LHCN-M2 (cell line): ENCODE measurements around the gene KDELR1. TPM values are rescaled to one million over a fixed set of nuclear protein-coding genes. Genes with fewer than 3 reads are reported as not detected.
"Not testable (repeated sequence)": the region's sequence is repeated elsewhere in the genome, so short reads cannot be mapped to it uniquely, and the experiment has no call there.

Experiments used
- DNase-seq: peaks from one replicate; pipeline ENCODE4 v3.0.0-alpha.2; 2012; ENCODE audit warnings: low read depth
- total RNA-seq: library from RNA; depleted of rRNA; stranded (reverse); fragments of >200 nt; gene quantifications from 2 replicates; pipeline ENCODE4 v1.2.3, GENCODE V29; 2014

KDELR1 gene
- total RNA-seq, 1 experiment from 2014 or later = 121 TPM

GRCh38 chr19:48397263-48398101 lies 6.1 kb upstream of the KDELR1 start:
- no peak for DNase-seq

DNA sequence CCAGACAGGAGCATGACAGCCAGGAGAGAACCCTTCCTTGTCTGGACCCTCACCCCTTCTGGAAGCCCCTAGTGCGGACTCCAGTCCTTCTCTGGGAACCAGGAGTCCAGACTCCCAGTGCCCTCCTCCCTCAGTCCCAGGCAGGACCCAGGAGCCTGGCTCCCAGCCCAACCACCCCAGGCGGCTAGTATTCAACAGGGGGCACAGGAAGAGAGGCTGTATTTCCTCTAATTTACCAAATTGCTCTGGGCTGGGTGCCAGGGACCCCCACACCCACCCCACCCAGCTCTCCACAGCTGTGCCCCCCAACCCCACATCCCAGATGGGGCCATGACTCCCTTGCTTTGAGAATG lies 5.4 kb upstream of the KDELR1 start:
- DNase-seq = no peak

GRCh38 chr19:48396016-48396823 lies 4.9 kb upstream of the KDELR1 start:
- DNase-seq = no peak

- DNase-seq = no peak
Observed at GRCh38 chr19:48395499-48395898, 4.1 kb upstream of the KDELR1 start.

GRCh38 chr19:48395170-48395455 lies 3.8 kb upstream of the KDELR1 start:
- DNase-seq = no peak

DNA sequence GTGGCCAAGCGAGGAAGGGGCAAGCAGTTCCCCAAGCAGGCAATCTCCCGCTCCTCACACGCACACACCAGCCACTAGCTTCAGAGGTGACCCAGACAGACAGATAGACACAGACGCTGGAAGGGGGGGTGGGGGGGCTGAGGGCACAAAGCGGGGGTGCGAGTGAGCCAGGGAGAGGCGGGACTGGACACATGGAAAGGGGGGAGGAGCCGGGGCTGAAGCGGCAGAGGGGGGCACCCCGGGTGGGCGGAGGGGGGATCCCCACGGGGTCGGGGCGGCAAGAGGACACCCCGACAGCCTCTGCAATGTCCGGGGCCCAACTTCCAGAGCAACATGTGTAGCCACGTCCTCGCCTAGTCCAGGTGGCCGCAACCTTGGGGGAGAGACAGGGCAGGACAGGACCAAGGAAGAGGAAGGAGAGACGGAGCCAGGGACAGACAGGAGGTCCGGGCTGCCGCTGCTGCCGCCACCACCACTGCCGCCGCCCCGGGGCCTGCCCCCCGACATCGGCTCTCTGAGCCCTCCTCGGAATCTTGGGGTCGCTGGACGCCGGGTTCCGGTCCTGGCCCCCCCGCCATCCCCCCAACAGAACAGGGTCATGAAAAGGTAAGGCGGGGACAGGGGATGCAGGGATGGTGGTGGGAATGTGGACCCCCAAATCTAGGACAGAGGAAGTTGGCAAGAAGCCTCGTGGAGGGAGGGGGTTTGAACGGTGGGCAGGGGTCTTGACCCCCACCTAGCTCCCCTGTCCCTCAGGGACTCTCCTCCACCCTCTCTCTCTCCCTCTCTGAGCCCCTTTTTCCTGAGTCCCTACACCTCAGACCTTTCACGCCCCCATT lies 3.2 kb upstream of the KDELR1 start:
- no peak for DNase-seq

DNA sequence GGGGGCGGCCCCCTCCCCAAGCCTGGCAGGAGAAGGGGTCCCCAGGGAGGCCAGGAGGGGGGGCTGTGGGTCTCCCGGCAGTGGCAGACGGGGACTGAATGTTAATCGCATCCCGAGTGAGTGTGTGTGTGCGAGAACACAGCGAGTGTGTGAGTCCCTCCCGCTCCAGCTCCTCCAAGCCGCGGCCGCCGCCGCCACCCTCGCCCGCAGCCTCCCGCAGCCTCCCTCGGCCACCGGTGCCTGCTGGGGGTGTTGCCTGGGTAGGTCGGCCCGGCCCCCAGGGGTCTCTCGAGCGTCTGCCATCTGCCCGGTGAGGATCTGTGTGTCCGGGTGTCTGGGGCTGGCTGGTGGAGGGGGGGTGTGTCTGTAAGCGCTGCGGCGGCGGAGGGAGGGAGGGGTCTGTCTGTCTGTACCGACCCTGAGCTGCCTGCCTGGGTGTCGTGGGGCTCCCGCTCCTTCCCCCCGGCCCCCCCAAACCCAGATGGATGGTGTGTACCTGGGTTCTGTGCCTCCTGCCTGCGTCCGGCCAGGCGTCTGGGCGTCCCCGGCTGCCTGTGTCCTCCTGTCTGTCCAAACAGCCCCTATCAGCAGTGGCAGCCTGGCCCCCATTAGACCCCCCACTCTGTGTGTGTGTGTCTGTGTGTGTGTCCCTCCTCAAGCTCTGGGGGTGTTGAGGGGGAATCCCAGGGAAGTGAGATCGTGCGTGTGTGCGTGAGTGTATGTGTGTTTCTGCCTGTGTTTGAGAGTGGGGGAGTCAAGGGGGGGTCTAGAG lies 2.4 kb upstream of the KDELR1 start, which contains the start of gene GRIN2D:
Gene GRIN2D, plus strand, starts transcription at position 110 of the 772 bp plus-strand sequence. CDS start 4,725 bp downstream, outside the sequence.
- DNase-seq = no peak

- no peak for DNase-seq
Observed at GRCh38 chr19:48392860-48393558, 1.7 kb upstream of the KDELR1 start.

GRCh38 chr19:48392006-48392344 lies 624 bp upstream of the KDELR1 start:
- not testable (repeated sequence) for DNase-seq

DNA sequence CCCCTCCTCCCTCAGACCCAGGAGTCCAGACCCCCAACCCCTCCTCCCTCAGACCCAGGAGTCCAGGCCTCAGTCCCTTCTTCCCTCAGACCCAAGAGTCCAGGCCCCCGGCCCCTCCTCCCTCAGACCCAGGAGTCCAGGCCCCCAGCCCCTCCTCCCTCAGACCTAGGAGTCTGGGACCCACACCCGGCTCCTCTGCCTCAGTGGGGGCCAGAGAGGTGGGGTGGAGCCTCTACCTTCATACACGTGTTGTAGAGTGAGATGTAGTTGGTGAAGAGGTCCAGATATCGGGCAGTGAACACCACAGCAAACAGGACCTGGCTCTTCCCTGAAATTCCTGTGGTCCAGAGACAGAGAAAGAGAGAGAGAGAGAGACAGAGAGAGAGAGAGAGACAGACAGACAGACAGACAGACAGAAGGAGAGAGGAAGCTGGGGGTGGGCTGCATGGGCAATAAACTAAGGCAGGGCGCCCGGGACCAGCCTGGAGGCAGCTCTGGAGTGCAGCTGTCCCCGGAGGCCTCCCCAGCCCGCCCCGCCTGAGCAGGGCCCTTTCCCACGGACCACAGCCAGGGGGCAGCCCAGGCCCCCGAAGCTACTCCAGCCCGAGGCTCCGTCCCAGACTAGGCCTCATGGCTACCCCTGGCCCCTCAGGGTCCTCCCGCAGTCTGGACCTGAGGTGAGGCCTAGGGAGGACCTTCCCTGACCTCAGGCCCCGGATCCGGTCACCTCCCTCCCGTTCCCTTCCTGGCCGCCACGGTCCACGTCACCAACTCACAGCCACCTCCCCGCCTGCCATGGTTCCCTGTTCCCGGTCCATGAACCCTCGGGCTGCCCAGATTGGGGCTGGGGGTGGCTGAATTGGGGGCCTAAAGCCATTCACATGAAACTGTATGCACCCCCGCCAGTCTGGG lies 907 bp downstream of the KDELR1 start:
- peak; percentile 57 for DNase-seq

GRCh38 chr19:48386981-48387380 lies 4.4 kb downstream of the KDELR1 start:
- no peak for DNase-seq

- DNase-seq = no peak
Observed at GRCh38 chr19:48385461-48386087, 5.8 kb downstream of the KDELR1 start.

DNA sequence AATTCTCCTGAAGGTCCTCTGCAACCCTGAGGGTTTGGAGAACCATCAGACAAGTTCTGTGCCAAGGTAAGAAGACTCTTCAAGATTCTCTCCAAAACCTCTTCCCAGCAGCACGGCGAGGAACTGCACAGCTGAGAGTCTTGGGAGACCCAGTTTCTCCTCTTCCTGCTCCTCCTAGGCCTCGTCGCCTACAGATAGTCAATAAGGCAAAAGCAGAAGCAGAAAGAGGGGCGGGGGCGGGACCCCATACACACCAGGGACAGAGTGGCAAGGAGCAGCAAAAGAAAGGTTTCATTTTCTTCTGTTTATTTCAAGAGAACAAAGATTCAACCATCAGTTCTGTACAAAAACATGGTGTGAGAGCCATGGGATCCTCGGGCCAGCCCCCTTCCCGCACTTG lies 9.1 kb downstream of the KDELR1 start:
- DNase-seq = no peak

DNA sequence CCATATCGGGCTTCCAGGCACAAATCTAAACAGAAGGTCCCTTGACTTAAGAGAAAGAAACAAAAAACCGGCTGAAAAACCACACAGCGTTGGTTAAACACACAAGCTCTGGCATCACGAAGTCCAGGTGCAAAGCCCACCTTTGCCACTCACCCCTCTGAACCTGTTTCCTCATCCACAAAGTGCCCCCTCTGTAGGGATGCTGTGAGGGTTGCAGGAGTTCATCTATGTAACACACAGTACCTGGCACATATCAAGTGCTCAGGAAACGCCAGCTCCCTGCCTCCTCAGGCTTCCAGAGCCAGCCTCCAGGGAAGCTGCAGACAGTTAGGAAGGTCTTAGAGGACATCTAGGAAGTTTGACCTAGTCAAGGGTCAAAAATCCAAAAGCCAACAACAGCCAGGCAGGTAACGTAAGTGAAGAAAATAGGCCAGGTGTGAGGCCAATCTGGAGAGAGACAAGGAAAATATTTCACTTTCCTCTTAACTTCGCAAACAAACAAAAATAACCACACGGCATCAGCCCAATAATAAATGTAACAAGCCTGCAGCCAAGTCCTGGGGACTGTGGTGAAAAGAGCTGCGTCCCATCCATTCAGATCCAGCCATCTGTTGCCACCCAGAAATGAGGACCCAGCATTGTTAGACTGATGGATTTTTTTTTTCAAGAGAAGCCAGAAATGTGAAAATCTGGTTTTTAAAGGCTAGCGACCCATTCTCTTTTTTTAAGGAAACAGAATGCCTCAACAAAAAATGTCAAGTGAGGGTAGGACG lies 10.0 kb downstream of the KDELR1 start:
- DNase-seq = no peak

DNA sequence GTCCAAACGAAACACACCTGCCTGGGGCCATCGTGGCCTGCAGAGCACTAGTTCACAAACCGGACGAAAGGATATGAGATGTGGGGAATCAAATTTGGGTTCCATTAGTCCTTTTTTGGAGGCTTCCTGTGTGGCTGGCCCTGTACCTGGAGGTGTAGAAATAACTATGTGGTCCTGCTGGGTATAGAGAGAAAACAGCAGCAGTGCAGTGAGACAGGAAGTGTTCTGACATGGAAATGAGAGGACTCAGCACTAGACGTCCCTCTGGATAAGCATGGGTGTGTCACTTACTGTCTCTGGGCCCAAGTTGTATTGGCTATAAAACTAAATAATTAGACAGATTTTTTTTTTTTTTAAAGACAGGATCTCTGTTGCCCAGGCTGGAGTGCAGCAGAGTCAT lies 12.3 kb downstream of the KDELR1 start:
- no peak for DNase-seq

GRCh38 chr19:48378194-48378570 lies 13.2 kb downstream of the KDELR1 start:
- no peak for DNase-seq

- no peak for DNase-seq
Observed at GRCh38 chr19:48373567-48373966, 17.8 kb downstream of the KDELR1 start.

DNA sequence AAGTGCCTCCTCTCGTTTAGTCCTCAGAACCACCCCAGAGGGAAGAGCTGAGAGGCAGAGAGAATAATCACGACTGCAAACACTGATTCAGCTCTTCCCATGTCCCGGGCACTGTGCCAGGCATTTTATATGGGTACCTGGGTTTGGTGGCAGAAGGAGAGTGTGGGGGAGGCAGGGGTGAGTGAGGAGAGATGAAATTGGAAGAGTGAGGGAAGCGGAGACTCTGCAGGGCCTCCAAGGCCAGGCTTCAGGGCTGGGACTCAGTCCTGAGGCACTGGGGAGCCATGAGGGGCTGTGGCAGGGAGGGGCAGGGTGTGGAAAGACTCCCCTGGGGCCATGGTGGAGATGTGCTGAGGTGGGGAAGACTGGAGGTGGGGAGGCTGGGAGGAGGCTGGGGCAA lies 18.4 kb downstream of the KDELR1 start:
- no peak for DNase-seq
